Panc1 (cell line): ENCODE measurements around the gene NR4A3. TPM values are rescaled to one million over a fixed set of nuclear protein-coding genes. Genes with fewer than 3 reads are reported as not detected.
"Not testable (repeated sequence)": the region's sequence is repeated elsewhere in the genome, so short reads cannot be mapped to it uniquely, and the experiment has no call there.

Experiments
- ATAC-seq: fragments of 200-7000 bp; cut with Tn5 transposase; 2 replicates; pipeline ENCODE4 v1.9.1; 2020; ENCODE audit warnings: mild to moderate bottlenecking, moderate library complexity
- BruUV-seq: library from RNA; stranded (reverse); fragments of 400-500 nt; replicated peaks from 2 replicates; lab custom pipeline; 2021; lab: Mats Ljungman, UMichigan
- CTCF ChIA-PET: fragments of 300-600 bp; sonication (Branson Sonifier 250); formaldehyde crosslinking; loops from one replicate; lab custom pipeline; 2022; ENCODE audit warnings: antibody characterized with exemption; lab: Charles Lee
- POLR2A ChIA-PET: fragments of 300-600 bp; sonication (Branson Sonifier 250); formaldehyde crosslinking; loops from one replicate; lab custom pipeline; 2022; ENCODE audit warnings: antibody characterized with exemption; lab: Charles Lee
- DNase-seq: peaks from one replicate; pipeline ENCODE4 v3.0.0-alpha.2; 2010; ENCODE audit warnings: low read depth, low spot score
- H3K27ac ChIP-seq: 2 replicates; pipeline ENCODE4 v1.5.1; 2011; ENCODE audit warnings: mild to moderate bottlenecking, low read length, inconsistent platforms
- H3K27me3 ChIP-seq: fragments of 200-500 bp; sonication (Bioruptor generic); 2 replicates; pipeline ENCODE4 v1.6.0; 2014; ENCODE audit warnings: low read length, inconsistent platforms; ENCODE audit not compliant: control insufficient read depth, insufficient read depth
- H3K36me3 ChIP-seq: fragments of 200-500 bp; sonication (Bioruptor generic); 2 replicates; pipeline ENCODE4 v1.5.1; 2014; ENCODE audit warnings: inconsistent platforms, mild to moderate bottlenecking, low read length, moderate library complexity; ENCODE audit not compliant: control insufficient read depth, insufficient read depth
- H3K4me1 ChIP-seq: 2 replicates; pipeline ENCODE4 v1.5.1; 2011; ENCODE audit warnings: inconsistent platforms, mild to moderate bottlenecking, low read length, moderate library complexity; ENCODE audit not compliant: control insufficient read depth, insufficient read depth
- H3K4me3 ChIP-seq, 2 experiments: 2 replicates each; pipeline ENCODE4 v1.5.1; 2011 to 2012; ENCODE audit warnings: low read depth in 2 of 2, low read length in 2 of 2, mild to moderate bottlenecking in 2 of 2, inconsistent platforms in 1 of 2, moderate library complexity in 1 of 2
- H3K9me3 ChIP-seq: fragments of 200-500 bp; sonication (Bioruptor generic); 2 replicates; pipeline ENCODE4 v1.5.1; 2014; ENCODE audit warnings: low read depth, mild to moderate bottlenecking, inconsistent platforms, low read length, moderate library complexity; ENCODE audit not compliant: control insufficient read depth, insufficient read depth
- CTCF ChIP-seq: fragments of 450-650 bp; IDR thresholded peaks from 2 replicates; pipeline ENCODE4 v1.5.1; 2017; ENCODE audit warnings: mild to moderate bottlenecking
- POLR2AphosphoS5 ChIP-seq: IDR thresholded peaks from 2 replicates; pipeline ENCODE4 v1.6.1; 2012; ENCODE audit warnings: mild to moderate bottlenecking, low read depth, low read length, moderate library complexity
- REST ChIP-seq, 2 experiments: IDR thresholded peaks; 2 replicates each; pipeline ENCODE4 v1.6.1; 2011 to 2012; ENCODE audit warnings: low read depth in 2 of 2, control low read depth in 1 of 2, low read length in 1 of 2, mild to moderate bottlenecking in 1 of 2, moderate library complexity in 1 of 2; ENCODE audit not compliant: insufficient read depth in 1 of 2
- SIN3A ChIP-seq: IDR thresholded peaks from 2 replicates; pipeline ENCODE4 v1.6.1; 2012; ENCODE audit warnings: low read depth, mild to moderate bottlenecking, low read length, moderate library complexity, borderline replicate concordance; ENCODE audit not compliant: insufficient read depth
- TCF7L2 ChIP-seq: IDR thresholded peaks from 2 replicates; pipeline ENCODE4 v1.6.1; 2011; ENCODE audit warnings: mild to moderate bottlenecking, low read depth, low read length, inconsistent platforms
- in situ Hi-C: cut with HindIII; loops from 2 replicates; pipeline ENCODE4 v1.10.0; 2016; ENCODE audit warnings: low sequenced_read_pairs, low pct_unique_long_range_greater_than_20kb
- intact Hi-C: fragments of 100-400 bp; cut with micrococcal nuclease; formaldehyde crosslinking; loops from one replicate; pipeline ENCODE4 v1.10.0; 2022; ENCODE audit not compliant: unreplicated experiment
- total RNA-seq: library from RNA; stranded (reverse); gene quantifications from one replicate; pipeline ENCODE4 v1.2.1, GENCODE V29; 2021; ENCODE audit not compliant: unreplicated experiment

The NR4A3 gene
- total RNA-seq, 1 experiment from 2014 or later = 0.13 TPM

DNA sequence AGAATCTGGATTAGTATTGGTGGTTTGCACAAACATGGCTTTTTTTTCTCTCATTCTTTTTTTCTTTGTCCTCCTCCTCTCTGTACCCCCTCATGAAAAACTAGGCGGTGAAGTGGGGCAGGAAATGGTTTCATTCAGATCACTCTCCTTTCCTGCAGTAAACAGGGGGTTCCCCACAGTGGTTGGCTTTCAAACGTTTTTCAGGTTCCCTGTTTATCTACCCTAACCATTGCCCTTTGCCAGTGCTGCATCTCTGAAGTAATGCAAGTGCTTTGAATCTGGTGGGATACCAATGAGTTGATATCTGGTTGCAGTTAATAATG lies 29.8 kb downstream of the NR4A3 start:
- ChIA-PET POLR2A (no interaction called here), CTCF (no interaction called here)
- H3K36me3 ChIP-seq = no peaks in the 10 kb centered on the region
- intact Hi-C loops = no loop called here
- TF ChIP-seq REST (IDR thresholded peaks at IDR 0.05; ENCODE audit: insufficient read depth in 1 of 2, low read depth in 2 of 2, low read length in 1 of 2) (no peak), SIN3A (no peak), CTCF (no peak), TCF7L2 (no peak), POLR2AphosphoS5 (no peak)
- ATAC-seq (no peak), DNase-seq (no peak)
- no TSS peak for BruUV-seq
- no peaks in the 10 kb centered on the region for H3K9me3 ChIP-seq
- no peaks in the 10 kb centered on the region for H3K4me1 ChIP-seq
- in situ Hi-C loops = no loop called here
- no peak overlapping the region for H3K4me3 ChIP-seq
- no peak overlapping the region for H3K27ac ChIP-seq
- H3K27me3 ChIP-seq = no peaks in the 10 kb centered on the region

DNA sequence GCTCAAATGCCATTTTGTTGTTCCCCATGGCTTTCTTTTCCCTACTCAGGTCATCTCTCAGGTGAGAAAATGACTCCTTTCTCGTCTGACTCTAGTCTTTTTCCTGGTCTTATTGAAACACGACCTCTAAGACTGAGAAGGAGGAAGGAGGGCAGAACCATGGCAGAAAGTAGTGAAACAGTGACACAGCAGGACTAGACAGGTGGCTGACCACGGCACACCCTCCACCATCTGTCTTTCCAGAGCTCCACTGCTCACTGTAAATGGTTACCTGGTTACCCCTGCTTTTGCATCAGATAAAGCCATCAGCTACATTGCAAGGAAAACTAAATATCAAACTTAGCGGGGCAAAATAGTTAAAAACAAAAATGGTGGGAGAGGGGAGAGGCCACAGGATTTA lies 30.9 kb downstream of the NR4A3 start:
- intact Hi-C loops = no loop called here

GRCh38 chr9:99855467-99856176 lies 33.9 kb downstream of the NR4A3 start:
- ChIA-PET CTCF (no interaction called here), POLR2A (no interaction called here)
- TF ChIP-seq POLR2AphosphoS5 (no peak), CTCF (peak; percentile 15; the same call in 1 of the 2 replicates)
- Histone ChIP-seq H3K27ac (no peak overlapping the region), H3K4me3 (no peak overlapping the region), H3K4me1 (no peaks in the 10 kb centered on the region), H3K9me3 (no peaks in the 10 kb centered on the region), H3K36me3 (no peaks in the 10 kb centered on the region), H3K27me3 (no peaks in the 10 kb centered on the region)
- no TSS peak for BruUV-seq
- intact Hi-C loops = no loop called here
- DNase-seq (no peak), ATAC-seq (no peak)
- in situ Hi-C loops = no loop called here

More for the DNA sequence above, 30.9 kb downstream of the NR4A3 start:
- in situ Hi-C loops = no loop called here
- CTCF ChIA-PET = no interaction called here
- H3K9me3 ChIP-seq = no peaks in the 10 kb centered on the region
- no peak for TF ChIP-seq POLR2AphosphoS5
- TF ChIP-seq SIN3A = no peak
- TF ChIP-seq TCF7L2 = no peak
- H3K27me3 ChIP-seq = no peaks in the 10 kb centered on the region
- ATAC-seq = no peak
- POLR2A ChIA-PET = no interaction called here
- H3K36me3 ChIP-seq = no peaks in the 10 kb centered on the region
- no peak overlapping the region for H3K27ac ChIP-seq
- no peak overlapping the region for H3K4me3 ChIP-seq
- no peaks in the 10 kb centered on the region for H3K4me1 ChIP-seq
- no TSS peak for BruUV-seq
- no peak for DNase-seq

- POLR2A ChIA-PET, H3K36me3 ChIP-seq, ATAC-seq, in situ Hi-C loops, intact Hi-C loops, H3K27me3 ChIP-seq, H3K4me1 ChIP-seq, H3K9me3 ChIP-seq, H3K27ac ChIP-seq, CTCF ChIA-PET, BruUV-seq, H3K4me3 ChIP-seq, DNase-seq: not testable (repeated sequence)
Observed at GRCh38 chr9:99857576-99857975, 35.9 kb downstream of the NR4A3 start.
